Kasumi-1 (cell line): Measurements from ENCODE around the gene THBS2.

Experiments
- DNase-seq, 2 experiments: peaks; one replicate each; lab custom pipeline; 2025; lab: John Stamatoyannopoulos, UW

Gene THBS2

DNA sequence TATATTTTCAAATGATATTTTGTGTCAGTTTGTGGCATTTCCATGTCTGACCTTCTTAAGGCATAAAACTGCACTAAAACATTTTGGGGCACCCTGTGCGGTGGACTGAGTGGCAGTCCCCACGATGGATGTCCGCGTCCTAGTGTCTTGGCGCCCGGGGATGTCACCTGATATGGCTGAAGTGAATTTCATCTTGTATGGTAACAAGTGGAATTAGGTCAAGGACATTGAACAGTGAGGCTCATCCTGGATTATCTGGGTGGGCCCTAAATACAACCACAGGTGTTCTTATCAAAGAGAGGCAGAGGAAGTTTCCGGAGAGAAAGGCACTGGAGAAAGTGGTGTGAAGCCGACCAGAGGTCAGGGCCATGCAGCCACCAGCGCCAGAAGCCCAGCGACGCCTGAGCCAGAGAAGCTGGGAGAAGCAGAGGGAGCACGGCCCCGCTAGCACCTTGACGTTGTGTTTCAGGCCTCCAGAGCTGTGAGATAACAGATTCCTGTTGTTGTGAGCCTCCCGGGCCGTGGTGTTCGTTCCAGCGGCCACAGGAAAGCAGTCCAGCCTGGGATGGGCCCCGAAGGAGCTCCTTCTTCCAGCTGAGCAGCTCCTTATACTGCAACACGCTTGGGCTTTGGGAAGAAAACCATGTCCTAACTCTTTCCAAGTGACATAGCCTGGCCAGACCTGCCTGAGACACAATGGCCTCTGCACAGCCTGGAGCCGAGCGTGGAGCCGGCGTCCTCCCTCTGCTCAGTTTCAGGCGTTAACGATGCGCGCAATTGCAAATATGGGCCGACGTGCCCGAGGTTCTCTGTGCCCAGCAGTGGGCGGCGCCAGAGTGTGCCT, 22.5 kb downstream of the THBS2 start:
- no peak for DNase-seq

DNA sequence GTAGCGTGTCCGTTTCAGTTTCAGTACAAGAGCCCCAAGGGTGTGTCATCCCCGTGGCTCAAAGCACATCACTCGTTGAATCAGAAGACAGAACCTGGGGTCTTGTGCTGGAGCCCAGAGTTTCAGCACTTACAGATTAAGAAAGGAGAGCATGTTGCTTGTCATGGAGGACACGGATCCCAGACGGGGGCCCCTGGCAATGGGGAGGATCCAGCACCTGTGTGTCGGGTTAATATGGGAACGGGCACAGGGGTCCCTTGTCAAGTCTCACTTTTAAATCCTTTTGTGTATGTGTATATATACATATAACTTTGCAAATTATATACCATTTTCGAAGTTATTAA, 23.4 kb downstream of the THBS2 start:
- no peak for DNase-seq

DNA sequence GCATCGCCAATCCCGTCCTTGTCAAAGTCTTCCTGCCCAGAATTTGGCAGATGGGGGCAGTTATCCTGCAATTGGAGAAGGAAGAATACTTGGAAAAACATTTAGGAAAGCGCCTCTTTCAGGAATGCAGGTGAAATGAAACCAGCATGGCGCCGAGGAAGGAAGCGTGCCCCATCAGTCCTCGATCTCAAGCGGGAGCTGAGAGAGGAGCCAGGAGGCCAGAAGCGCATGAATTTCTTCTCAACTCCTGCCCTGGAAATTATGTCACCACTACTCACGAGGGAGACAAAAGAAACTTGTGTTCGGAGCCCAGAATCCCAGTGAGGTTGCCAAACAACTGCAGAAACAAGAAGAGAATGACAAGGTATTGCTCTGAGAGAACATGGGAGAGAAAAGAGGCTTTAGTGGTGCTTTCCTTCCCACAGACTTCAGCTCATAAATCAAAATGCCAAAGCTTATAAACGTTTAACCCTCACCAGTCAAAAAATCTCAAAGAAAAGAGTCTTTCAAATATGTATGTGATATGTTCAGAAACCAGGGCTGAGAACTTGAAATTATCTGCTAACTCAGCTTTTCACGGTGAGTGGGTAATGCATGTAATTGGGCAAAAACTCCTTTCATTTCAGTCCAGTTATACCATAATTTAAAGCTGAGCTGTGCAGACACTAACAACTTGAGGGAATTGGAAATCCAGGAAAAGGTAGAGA, 23.9 kb downstream of the THBS2 start:
- no peak for DNase-seq

DNA sequence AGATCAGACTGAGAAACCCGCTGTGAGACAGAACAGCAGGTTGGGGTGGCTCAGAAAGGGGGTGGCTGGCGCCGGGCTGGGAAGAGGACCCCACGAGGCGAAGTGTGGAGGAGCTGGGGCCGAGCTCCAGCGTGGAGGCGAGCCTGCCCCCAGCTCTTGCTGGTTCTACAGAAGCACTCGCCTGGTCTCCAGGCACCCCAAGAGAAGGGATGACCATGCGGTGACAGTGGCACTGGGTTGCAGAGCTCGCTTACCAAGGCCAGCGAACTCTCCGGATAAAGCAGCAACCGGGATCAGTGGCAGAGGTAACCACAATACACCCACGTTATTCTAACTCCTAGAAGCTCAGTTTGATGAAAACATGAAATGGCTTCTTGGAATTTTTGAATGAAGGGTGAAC, 26.5 kb downstream of the THBS2 start:
- DNase-seq: no peak

DNA sequence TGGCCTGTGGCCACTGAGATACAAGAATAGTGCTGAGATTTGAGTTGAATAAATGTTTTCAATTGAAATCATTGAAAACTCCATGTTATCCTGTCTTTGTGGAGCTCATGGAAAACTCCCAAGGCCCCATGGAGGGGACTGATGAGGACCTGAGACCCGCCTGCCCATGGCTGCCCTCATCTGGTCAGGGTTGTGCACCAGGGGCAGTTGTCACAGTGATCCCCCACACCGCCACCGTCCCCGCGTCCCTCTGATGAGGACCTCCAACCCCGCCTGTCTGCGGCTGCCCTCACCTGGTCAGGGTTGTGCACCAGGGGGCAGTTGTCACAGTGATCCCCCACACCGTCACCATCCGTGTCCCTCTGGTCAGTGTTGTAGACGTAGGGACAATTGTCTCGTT, 27.8 kb downstream of the THBS2 start:
- no peak for DNase-seq

DNA sequence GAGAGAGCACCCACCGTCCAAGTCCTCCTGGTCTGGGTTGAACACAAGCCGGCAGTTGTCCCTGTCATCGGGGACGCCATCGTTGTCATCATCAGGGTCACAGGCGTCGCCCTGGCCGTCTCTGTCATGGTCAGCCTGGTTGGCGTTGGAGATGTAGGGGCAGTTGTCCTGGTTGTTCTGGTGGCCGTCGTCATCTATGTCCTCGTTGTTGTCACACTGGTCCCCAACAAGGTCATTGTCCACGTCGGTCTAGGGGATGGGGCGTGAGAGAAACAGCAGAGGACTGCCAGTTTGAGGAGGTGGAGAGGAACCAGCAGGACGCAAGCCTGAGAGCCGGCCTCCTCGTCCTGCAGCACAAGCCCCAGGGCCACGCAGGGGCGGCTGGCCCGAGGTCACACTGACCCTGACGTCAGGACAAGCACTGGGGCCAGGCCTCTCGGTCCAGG, 28.5 kb downstream of the THBS2 start:
- no peak for DNase-seq

DNA sequence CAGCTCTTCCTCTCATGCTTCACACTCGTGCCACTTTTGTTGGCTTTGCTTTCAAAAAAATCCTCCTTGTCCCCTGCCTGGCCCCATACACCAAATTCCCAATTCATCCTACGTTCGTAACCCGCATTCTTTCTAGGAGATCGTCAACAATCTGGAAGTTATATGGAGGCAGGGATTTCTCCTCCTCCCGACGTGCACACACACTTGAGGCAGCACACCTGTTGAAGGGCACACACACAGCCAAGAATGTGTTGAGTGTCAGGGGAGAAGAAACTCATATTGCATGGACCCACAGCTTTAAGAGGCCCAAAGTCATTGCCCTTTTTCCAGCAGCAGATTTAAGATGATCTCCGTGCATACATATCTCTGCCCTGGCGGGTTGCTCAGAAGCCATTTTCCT, 28.9 kb downstream of the THBS2 start:
- no peak for DNase-seq

DNA sequence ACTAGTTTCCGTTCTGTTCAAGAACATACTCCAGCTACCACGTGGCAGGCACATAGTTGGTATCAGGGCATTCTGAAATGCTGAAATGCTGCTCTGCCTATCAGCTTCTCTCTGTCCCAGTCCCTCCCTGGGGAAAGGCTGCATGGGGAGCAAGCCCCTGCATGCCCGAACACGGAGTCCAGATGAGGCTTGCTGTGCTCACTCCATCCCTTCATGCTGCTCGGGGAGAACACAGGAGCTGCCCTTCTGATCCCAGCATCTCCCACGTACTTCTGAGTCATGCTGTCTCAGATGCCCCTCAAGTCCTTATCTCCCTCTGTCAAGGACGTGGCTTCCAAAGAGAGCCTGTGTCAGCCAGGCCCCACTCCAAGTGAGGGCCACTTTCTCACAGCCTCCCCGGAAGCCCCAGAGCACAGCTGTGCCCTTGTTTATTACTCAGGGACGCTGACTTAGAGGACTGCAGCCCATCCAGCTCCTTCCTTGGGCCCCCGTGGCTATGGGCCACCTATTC, 29.4 kb downstream of the THBS2 start:
- DNase-seq: no peak

DNA sequence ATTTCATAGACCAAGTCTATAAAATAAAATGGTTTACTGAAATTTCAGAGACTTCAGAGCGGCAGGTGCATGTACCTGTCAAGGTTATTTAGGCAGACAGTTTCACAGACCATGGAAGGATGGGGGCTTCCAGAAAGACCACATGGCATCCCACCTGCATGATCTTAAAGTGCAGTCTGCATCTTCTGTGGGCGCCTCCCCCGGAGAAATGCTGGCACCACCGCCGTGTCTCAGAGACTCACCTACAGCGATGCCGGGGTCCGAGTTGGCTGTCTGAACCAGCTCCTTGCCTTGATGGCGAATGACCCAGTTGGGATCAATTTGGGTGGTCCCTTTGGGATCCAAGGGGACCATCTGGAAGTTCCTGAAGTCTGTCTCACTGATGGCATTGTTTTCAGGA, 30.6 kb downstream of the THBS2 start:
- no peak for DNase-seq

DNA sequence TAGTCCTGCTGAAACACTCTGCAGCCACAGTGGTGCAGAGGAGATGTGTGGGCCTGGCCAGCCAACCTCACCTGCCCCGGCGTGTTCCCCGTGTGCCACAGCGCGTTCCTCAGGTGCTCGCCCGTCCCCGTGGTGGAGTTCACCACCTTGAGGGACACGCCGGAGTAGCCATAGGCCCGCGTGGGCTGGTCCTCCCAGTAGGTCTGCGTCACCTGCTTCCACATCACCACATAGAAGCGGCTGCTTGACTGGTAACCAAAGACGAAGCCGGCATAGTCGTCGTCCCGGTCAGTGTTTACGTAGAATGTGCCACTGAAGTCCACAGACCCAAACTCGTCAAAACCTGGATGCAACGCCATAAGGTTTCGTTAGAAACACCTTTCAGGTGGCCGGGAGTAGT, 31.5 kb downstream of the THBS2 start:
- DNase-seq: no peak

DNA sequence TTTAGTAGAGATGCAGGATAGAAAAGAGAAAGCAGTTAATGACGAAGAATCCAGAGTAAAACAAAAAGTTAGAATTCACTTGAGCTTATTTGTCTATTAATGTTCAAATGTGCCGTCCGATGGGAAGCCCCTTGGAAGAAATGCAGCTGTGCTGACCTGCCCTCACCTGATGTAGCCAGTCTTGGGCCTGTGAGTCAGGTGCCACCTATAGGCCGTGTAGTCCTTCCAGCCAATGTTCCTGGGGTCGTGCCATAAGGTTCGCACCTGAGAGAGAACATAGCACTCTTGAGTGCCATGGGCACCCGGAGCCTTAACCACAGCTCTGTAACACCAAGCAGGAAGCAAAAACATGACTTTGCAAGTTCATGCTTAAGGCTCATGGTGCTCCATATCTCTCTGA, 32.4 kb downstream of the THBS2 start:
- no peak for DNase-seq

DNA sequence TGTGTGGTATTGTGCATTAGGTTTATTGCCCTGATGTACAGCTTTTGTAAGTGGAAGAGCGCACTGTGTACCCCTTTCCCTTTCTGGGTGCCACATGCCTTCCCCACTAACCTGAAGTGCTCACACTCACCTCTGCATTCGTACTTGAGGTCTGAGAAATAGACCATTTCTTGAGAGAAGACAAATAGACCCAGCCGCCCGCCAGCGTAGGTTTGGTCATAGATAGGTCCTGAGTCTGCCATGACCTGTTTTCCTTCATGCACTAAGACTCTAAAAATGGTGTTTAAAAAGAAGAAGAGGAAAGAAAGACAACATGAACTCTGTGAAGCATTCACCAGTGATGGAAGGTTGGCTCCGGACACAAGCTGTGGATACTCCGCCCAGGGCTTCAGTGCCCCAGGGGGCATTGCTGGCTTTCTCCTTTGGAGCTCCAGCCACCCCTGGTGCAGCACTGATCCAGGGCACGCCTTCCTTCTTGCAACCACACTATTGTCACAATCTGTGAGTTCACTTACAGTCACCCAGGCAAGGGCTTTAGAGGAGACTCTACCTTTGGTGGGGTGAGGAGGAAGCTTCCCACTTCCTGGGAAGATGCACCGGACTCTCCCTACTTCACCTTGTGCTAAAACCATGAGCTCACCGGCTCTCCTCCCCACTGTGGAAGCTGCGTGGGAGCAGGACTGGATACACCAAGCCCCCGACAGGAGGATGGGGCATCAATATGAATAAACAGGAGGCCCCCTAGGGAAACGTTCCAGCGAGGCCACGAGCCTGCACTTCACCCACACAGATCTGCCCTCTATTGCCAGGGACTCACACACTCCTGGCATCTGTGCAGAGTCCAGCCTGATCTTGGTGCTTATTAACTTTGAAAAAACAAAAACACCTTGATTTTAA, 33.3 kb downstream of the THBS2 start:
- DNase-seq: no peak

DNA sequence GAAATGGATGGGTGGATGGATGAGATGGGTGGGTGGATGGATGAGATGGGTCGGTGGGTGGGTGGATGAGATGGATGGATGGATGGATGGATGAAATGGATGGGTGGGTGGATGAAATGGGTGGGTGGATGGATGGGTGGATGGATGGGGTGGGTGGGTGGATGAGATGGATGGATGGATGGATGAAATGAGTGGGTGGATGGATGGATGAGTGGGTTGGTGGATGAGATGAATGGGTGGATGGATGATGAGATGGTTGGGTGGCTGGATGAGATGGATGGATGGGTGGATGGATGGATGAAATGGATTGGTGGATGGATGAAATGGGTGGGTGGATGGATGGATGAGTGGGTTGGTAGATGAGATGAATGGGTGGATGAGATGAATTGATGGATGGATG, 35.7 kb downstream of the THBS2 start:
- DNase-seq: no peak

DNA sequence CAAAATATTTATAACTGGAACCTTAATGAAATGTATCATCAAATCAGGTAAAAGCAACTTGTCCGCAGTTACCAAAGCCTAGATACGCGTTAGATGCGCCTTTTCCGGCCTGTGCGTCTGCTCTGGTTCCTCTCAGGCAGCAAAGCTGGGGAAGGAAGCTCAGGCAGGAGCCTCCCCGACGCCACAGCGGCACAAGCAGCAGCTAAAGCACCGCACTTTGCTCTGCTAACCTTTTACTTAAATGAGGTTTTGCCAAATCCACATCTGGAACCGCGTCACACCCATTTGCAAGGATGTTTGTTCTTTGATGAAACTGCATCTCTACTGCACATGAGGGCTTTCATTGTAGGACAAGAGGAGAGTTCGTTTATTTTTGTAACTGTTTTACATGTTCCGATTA, 36.8 kb downstream of the THBS2 start:
- DNase-seq: peak in 1 of 2 experiments; percentile 18

DNA sequence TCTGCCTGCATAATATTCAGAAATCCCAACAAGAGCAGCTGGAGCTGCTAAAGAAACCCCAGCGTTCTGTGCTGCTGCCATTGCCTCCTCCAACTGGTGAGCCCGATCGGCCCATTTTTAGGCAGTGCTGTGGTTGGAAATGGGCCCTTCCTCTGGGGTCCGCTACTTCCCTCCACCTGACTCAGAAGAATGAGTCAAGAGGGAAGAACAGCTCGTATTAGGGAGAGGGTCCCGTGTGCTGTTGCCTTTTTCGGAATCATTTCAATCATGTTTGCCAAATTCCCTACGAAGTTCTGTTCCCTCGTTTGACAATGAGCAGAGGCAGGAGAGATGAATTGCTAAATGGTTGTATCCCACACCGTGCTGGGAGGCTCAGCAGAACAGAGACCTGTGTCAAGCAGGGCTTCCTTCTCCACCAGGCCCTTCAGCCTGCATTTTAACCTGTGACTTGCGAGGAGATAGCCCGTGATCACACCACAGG, 38.4 kb downstream of the THBS2 start:
- peak in 1 of 2 experiments; percentile 25 for DNase-seq

DNA sequence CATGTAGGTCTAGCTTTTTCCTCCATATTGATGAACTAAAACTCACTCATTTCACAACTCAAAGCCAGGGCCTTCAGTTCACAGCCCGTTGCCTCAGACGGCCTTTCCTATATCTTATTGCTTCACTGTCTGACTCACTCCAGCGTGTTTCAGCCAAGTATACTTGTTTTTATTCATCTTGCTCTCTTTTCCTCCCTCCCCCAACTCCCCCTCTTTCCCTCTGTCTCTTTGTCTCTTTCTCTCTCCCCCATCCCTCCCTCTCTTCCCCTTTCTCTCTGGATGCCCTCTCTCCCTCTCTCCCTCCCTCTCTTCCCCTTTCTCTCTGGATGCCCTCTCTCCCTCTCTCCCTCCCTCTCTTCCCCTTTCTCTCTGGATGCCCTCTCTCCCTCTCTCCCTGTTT, 38.9 kb downstream of the THBS2 start:
- DNase-seq: peak; percentile 75 to 80

DNA sequence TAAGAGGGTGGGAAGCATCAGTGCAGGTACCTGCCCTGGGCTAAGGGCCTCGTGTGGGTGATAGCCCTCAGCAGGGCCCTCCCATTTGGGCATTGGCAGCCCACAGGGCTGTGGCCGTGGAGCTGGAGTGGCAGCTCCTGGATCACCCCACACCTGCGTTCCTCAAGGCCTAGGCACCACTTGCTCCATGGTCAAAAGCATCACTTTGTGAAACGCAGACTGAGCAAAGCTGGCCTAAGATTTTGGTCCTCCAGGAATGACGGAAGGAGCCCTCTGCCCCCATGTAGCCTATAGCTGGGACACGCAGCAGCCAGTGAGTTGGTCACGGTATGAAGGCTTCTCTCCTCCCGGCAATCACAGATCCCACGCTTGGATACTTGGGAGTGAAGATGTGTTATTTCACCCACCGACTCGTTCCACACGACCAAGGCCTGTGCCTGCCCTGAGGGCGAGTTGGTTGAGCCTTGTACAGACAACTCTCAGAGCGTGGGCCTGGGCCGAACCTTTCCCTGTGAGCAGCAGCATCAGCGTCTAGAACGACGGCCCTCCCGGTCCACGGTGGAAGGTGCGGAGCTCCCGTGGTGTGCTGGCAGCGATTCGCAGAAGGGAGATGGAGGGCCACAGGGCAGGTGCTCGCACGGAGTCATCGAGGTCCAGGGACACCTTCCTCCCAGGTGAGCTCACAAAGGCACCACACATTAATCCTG, 39.7 kb downstream of the THBS2 start:
- DNase-seq: no peak

DNA sequence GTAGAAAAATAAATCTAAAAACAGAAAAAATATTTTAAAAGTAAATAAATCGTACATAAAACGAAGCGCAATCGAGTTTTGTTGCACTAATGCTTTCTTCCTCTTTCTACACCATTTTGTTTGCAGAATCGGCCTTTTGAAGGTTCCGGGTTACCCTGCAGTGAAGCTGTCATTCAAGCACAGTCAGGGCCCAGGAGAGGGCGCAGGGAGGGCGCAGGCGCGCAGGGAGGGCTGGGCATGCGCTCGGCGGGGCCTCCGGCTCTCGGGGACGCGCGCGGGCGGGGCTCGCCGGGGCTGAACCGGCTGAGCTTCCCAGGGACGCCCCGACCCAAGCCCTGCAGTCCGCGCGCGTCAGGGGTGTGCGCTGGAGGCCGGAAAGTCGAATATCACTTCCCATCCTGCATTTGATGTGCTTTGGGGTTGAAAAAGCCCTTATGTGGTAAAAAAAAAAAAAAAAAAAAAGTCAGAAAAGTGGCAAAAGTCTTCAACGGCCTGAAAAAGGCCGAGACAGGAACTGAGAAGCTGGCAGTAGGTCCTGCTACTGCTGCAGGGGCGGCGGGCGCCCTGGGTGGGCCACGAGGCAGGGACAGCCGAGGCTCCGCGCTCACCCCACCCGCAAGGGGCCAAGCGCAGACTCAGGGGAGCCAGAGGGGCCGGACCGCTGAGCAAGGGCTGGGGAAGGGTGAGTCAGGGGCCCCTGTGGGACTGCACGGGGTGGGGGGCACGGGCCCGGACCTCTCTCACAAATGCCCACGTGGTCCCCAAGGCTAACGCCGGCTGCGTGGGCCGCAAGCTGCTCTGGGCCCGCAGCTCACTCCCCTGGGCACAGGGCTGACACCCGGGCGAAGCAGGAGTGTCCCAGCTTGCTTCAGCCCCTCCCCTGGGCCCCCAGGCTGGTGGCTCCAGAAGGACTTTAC, 40.5 kb downstream of the THBS2 start:
- peak; percentile 95 to 96 for DNase-seq

DNA sequence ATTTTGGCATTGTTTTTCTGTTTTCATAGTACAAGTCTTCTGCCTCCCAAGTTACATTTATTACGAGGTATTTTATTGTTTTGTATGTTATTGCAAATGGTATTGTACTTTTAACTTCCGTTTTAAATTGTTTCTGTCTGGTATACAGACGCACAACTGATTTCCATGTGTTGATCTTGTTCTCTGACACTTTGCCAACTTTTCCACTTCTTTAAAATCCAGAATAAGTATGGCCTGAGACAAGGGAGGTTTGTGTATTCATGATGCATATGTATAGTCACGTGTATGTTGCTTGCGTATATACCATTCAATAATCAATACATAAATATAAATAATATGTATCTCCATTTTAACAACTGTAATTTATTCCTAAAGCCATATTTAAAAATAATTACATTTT, 41.2 kb downstream of the THBS2 start:
- DNase-seq: peak in 1 of 2 experiments; percentile 52

DNA sequence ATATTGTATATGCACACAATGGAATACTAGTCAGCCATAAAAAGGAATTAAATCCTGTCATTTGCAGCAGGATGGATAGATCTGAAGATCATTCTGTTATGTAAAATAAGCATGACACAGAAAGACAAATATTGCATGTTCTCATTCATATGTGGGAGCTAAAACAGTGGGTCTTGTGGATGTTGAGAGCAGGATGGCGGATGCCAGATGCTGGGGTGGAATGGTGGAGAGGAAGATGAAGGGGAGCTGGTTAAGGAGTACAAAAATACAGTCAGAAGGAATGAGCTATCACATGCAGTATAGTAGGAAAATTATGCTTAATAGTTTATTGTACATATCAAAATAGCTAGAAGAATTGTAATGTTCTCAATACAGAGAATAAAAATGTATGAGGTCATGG, 41.8 kb downstream of the THBS2 start:
- no peak for DNase-seq
